Right atrium auricular region (tissue), 2 donors: ENCODE results near the gene BICDL1. TPM values are rescaled to one million over a fixed set of nuclear protein-coding genes. Genes with fewer than 3 reads are reported as not detected.

ENCODE experiments used
- DNase-seq: peaks from one replicate; pipeline ENCODE4 v3.0.0-alpha.2; 2019; ENCODE audit warnings: low spot score
- H3K27ac ChIP-seq, 2 donors: fragments of 200-600 bp; sonication (generic); 1 replicate in 1 of 2; 2 replicates in 1 of 2; pipeline ENCODE4 v1.5.1; 2016 to 2019
- H3K27me3 ChIP-seq, 2 donors: fragments of 200-600 bp; sonication (generic); one replicate each; pipeline versions ENCODE4 v1.5.1 to v1.6.0; 2017 to 2019
- H3K36me3 ChIP-seq: fragments of 200-600 bp; sonication (generic); one replicate; pipeline ENCODE4 v1.5.1; 2016
- H3K4me1 ChIP-seq, 2 donors: fragments of 200-600 bp; sonication (generic); one replicate each; pipeline versions ENCODE4 v1.5.1 to v1.6.0; 2017 to 2019
- H3K4me3 ChIP-seq, 2 donors: fragments of 200-600 bp; sonication (generic); 1 replicate in 1 of 2; 2 replicates in 1 of 2; pipeline ENCODE4 v1.5.1; 2017 to 2019; ENCODE audit warnings: mild to moderate bottlenecking in 1 of 2, moderate library complexity in 1 of 2
- H3K9me3 ChIP-seq, 2 donors: fragments of 200-600 bp; sonication (generic); one replicate each; pipeline ENCODE4 v1.5.1; 2019
- CTCF ChIP-seq, 2 donors: fragments of 200-600 bp; sonication (generic); IDR thresholded peaks; one replicate each; pipeline ENCODE4 v1.5.1; 2019; ENCODE audit warnings: antibody characterized with exemption in 2 of 2
- total RNA-seq, 2 donors: library from RNA; depleted of rRNA; stranded (reverse); fragments of >200 nt; gene quantifications; one replicate each; pipeline ENCODE4 v1.1.0, GENCODE V29; 2016

Gene BICDL1
- total RNA-seq, 2 donors from 2014 or later = 9.8 to 47.2 TPM

- Histone ChIP-seq H3K27me3 (no peaks in the 10 kb centered on the region), H3K27ac (no peak overlapping the region), H3K36me3 (no peaks in the 10 kb centered on the region), H3K4me3 (no peak overlapping the region), H3K9me3 (no peaks in the 10 kb centered on the region), H3K4me1 (no peaks in the 10 kb centered on the region)
- no peak for DNase-seq
- TF ChIP-seq CTCF (IDR thresholded peaks at IDR 0.05) = no peak
Measured at GRCh38 chr12:119949594-119949993, 39.4 kb upstream of the BICDL1 start.

GRCh38 chr12:119956047-119956446, 33.0 kb upstream of the BICDL1 start:
- no peak overlapping the region for H3K27ac ChIP-seq
- TF ChIP-seq CTCF (IDR thresholded peaks at IDR 0.05) = no peak
- no peak overlapping the region for H3K4me3 ChIP-seq
- no peaks in the 10 kb centered on the region for H3K4me1 ChIP-seq
- no peaks in the 10 kb centered on the region for H3K27me3 ChIP-seq
- no peaks in the 10 kb centered on the region for H3K36me3 ChIP-seq
- DNase-seq = no peak
- peaks cover 0 to 32% of the 10 kb centered on the region in 2 donors for H3K9me3 ChIP-seq

- no peak for DNase-seq
- no peaks in the 10 kb centered on the region for H3K27me3 ChIP-seq
- H3K9me3 ChIP-seq = peaks cover 0 to 32% of the 10 kb centered on the region in 2 donors
- H3K4me3 ChIP-seq = no peak overlapping the region
- TF ChIP-seq CTCF (IDR thresholded peaks at IDR 0.05) = no peak
- no peaks in the 10 kb centered on the region for H3K36me3 ChIP-seq
- no peak overlapping the region for H3K27ac ChIP-seq
- no peaks in the 10 kb centered on the region for H3K4me1 ChIP-seq
Measured at GRCh38 chr12:119957135-119957534, 31.9 kb upstream of the BICDL1 start.

GRCh38 chr12:119959435-119959834, 29.6 kb upstream of the BICDL1 start:
- Histone ChIP-seq H3K27ac (no peak overlapping the region), H3K27me3 (no peaks in the 10 kb centered on the region), H3K4me1 (no peaks in the 10 kb centered on the region), H3K36me3 (no peaks in the 10 kb centered on the region), H3K9me3 (peaks cover 0 to 32% of the 10 kb centered on the region in 2 donors), H3K4me3 (no peak overlapping the region)
- no peak for TF ChIP-seq CTCF (IDR thresholded peaks at IDR 0.05)
- DNase-seq = no peak

GRCh38 chr12:119964123-119964522, 24.9 kb upstream of the BICDL1 start:
- H3K36me3 ChIP-seq = no peaks in the 10 kb centered on the region
- no peaks in the 10 kb centered on the region for H3K9me3 ChIP-seq
- H3K27ac ChIP-seq = no peak overlapping the region
- DNase-seq = no peak
- TF ChIP-seq CTCF (IDR thresholded peaks at IDR 0.05) = no peak
- H3K27me3 ChIP-seq = no peaks in the 10 kb centered on the region
- H3K4me1 ChIP-seq = no peaks in the 10 kb centered on the region
- no peak overlapping the region for H3K4me3 ChIP-seq

GRCh38 chr12:119964929-119965328, 24.1 kb upstream of the BICDL1 start:
- TF ChIP-seq CTCF (IDR thresholded peaks at IDR 0.05) = no peak
- Histone ChIP-seq H3K27ac (no peak overlapping the region), H3K4me1 (no peaks in the 10 kb centered on the region), H3K4me3 (no peak overlapping the region), H3K36me3 (no peaks in the 10 kb centered on the region), H3K9me3 (no peaks in the 10 kb centered on the region), H3K27me3 (no peaks in the 10 kb centered on the region)
- no peak for DNase-seq
